Forelimb muscle (tissue), 1 donor: ENCODE results near the gene PRM3. TPM values are rescaled to one million over a fixed set of nuclear protein-coding genes. Genes with fewer than 3 reads are reported as not detected.

ENCODE experiments used
- DNase-seq: peaks from one replicate; pipeline ENCODE4 v3.0.0-alpha.2; 2013; ENCODE audit warnings: low read depth
- polyA plus RNA-seq: library from polyadenylated mRNA; unstranded; fragments of 120-200 nt; gene quantifications from one replicate; pipeline ENCODE4 v1.2.1, GENCODE V29; 2013; ENCODE audit not compliant: insufficient read length

PRM3 gene
- polyA plus RNA-seq, 1 donor: not detected

DNA sequence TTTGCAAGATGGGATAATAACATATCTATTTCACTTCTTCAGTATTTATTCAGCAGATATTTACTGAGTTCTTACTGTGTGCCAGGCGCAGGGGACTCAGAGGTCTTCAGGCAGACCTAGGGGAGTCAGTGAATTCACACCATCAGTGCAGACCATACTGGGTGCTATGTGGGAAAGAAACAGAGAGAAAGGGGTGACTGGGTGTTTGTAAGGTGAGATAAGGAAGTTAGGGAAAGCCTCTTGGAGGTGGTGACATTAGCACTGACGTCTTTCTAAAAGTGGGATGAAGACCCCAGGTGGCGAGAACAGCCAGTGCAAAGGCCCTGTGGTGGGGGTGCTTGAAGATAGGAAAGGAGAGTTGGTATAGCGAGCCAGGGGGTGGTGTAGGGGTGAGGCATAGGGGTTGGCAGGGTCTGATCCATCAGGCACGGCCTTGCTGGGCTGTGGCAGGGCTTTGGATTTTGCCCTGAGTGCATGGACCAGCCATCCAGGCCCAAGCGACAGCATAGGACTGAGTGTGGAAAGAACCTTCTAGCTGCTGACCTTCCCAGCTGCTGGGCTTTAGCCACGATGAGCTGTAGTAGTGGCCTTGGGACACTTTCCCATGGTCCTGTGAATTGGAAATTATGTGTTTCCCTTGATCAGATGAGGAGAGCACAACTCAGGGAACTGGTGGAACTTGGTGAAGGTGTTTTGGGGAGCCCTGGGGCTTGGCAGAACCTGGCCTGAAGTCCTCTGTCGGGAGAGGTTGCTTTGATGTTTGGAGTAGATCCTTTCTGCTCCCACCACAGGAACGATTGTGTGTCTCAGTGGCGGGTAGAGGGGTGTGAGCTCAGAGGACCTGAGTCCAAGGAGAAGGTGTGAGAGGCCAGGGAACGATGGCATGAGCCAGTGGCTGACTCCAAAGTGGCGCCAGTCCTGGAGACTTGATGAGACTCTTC lies 13.5 kb downstream of the PRM3 start:
- no peak for DNase-seq

DNA sequence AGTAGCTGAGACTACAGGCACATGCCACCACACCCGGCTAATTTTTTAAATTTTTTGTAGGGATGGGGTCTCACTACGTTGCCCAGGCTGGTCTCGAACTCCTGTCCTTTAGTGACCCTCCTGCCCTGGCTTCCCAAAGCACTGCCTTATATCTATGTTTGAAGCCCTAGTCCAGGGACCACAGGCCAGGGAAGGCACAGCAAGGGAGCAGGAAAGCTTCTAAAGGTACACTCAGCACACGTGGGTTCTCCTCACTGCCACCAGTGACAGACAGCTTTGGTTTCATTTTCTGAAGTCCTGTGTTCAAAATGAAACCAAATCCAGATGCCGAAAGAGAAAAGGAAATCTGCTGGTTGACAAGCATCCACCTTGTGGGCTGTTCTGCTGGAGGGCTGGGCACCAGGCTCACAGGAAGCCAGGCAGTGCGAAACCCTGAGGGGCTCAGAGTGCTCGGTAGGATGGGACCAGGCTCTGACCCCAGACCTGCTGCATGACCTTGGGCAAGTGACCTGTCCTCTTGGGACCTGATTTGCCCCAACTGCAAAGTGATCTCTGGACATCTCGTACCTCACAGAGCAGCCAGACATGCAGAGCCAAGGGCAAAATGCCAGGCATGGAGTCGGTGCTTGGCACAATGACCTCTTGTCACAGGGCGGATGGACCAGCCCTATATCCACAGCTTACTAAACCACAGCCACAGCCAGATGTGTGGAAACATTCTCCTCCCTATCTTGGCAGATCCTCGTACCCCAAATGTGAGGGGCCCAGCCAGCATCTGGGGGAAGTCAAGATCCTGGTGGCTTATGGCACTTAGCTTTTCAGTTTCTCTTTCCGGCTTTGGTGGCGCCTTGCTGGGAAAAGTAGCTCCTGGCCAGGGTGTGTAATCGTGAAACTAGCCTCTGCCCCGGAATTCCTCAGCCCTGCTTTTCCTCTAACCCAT lies 14.6 kb downstream of the PRM3 start:
- DNase-seq: no peak

DNA sequence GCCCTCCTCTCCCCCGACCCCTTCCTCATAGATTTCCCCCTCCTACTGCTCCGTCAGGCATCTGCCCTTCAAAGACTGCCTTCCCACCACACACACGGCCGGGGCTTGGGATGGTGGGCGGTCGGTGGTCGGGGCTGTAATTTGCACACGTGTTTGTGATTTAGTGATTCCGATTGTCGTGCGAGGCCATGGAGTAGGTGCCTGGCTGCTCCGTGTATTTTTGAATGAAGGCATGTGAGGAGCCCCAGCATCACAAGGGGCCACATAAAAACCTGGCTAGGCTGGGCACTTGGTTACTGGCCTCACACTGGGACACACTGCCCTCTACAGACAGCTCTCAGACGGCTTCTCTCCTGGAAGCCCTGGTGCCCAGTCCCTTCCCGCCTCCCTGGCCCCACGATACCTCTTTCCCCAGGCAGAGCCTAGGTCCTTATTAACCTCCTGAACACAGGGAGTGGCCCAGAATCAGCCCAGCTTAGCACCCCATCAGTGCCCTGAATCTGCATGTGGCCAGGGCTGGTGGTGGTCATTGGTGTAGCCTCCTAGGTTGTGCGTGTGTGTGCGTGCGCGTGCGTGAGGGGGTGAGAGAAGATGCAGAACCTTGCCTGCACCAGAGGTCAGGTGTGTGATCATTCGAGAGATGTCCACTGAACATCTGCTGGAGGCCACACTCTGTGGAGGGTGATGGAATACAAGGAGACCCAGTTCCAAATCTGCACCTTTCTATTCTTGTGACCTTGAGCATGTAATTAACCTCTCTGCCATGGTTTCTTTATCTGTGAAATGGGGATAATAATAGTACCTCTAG lies 16.1 kb downstream of the PRM3 start:
- DNase-seq: peak; percentile 63

DNA sequence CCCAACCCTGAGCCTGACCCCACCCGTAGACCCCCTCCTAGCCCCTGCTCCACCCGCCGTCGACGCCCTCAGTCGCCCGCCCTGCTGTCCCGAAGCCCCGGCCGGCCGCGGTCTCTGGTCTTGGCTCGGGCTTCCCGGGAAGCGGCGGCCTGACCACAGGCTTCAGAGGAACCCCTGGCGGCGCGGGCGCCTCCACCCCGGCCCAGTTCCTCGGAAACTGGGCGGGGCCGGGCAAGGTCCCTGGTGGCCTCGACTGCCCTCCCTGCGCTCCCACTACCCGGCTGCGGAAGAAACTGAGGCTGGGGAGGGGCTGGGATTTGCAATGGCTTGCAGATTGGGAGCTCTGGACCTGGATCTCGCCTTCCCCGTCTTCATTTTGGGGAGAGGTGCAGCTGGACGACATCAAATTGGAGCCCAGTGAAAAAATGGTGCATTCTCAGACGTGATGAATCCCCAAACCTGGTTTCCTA lies 16.7 kb downstream of the PRM3 start:
- no peak for DNase-seq

DNA sequence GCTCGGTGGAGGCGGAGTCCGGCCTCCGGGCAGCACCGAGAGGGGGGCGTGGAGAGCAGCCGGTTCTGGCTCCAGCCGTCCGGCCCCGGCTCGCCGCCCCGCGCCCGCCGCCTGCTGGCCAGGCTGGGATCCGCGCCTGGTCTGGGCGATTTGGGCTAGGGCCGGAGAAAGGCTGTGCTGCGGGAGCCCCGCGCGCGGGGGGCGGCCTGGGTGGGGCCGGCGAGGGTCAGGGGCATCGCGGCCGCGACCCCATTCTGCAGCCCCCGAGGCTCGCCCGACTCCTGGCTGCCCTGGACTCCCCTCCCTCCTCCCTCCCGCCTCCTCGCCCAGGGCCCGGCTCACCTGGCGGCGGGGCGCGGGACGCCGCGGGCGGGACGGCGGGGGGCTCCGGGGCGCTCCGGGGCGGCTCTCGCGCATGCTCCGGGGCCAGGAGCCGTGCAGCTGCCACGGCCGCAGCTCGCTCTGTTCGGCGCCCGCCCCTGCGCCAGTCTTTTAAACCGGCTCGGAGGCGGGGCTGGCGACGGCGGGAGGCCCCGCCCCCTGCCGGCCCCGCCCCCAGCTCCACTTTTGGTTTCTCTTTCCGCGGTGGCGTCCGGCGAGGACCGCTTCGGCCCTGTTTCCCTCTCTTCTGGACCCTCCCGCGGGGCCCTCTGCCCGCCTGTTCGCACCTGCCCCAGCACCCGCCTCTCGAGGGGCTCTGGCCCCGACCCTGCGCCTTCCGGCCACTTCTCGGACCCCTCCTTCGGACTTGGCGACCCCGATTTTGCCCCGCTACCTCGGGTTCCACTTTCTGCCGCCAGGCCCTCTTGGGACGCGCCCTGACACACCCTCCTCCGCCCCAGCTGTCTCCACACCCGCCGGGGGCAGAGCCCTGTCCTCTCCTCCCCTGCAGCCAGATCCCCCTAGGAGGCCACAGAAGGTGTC lies 17.4 kb downstream of the PRM3 start, which contains the start of gene SOCS1:
Gene SOCS1 (minus strand): TSS at position 468 of the 924 bp plus-strand sequence. CDS start 726 bp downstream, outside the sequence.
- peak; percentile 60 for DNase-seq

DNA sequence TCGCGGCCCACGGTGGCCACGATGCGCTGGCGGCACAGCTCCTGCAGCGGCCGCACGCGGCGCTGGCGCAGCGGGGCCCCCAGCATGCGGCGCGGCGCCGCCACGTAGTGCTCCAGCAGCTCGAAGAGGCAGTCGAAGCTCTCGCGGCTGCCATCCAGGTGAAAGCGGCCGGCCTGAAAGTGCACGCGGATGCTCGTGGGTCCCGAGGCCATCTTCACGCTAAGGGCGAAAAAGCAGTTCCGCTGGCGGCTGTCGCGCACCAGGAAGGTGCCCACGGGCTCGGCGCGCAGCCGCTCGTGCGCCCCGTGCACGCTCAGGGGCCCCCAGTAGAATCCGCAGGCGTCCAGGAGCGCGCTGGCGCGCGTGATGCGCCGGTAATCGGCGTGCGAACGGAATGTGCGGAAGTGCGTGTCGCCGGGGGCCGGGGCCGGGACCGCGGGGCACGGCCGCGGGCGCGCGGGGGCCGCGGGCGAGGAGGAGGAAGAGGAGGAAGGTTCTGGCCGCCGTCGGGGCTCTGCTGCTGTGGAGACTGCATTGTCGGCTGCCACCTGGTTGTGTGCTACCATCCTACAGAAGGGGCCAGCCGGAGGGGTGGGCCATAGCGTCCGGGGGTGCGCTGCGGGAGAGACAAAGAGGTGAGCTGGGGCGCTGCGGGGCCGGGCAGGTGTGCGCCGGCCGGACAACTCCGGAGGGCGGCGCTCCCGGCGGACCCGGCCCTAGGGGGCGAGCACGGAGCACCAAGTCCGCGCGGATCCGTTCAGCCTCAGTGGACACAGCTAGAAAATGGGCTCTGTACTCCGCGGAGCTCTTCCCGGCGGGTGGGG lies 18.3 kb downstream of the PRM3 start:
- DNase-seq: no peak

DNA sequence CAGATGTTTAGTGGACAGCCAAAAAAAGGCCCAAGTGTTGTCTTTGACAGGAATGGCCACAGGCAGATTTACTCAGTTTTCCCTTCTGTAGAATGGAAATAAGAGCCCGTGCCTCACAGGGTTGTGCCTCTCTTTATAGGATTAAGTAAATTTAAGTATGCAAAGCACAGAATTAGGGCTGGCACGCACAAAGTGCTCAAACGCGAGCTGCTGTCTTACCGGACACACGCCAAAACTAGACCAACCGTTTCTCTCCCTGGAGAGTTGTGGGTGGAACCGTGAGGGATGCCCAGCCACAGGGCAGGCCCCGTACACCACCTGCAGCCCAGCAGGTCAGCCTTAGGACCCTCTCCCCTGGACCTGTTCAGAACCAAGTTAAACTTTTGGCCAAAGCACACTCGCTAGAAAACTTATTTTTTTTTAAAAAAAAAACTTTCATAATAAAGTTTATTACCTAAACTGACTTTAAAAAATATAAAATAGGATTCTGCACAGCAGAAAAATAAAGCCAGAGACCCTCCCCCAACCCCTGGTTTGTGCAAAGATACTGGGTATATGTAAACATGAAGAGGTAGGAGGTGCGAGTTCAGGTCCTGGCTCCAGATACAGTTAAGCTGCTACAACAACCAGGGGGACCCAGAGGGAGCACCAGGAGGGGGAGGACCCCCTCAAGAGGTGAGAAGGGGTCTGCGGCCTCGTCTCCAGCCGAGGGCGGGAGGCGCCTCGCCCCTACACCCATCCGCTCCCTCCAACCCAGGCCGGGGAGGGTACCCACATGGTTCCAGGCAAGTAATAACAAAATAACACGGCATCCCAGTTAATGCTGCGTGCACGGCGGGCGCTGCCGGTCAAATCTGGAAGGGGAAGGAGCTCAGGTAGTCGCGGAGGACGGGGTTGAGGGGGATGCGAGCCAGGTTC lies 19.2 kb downstream of the PRM3 start:
- DNase-seq: no peak

DNA sequence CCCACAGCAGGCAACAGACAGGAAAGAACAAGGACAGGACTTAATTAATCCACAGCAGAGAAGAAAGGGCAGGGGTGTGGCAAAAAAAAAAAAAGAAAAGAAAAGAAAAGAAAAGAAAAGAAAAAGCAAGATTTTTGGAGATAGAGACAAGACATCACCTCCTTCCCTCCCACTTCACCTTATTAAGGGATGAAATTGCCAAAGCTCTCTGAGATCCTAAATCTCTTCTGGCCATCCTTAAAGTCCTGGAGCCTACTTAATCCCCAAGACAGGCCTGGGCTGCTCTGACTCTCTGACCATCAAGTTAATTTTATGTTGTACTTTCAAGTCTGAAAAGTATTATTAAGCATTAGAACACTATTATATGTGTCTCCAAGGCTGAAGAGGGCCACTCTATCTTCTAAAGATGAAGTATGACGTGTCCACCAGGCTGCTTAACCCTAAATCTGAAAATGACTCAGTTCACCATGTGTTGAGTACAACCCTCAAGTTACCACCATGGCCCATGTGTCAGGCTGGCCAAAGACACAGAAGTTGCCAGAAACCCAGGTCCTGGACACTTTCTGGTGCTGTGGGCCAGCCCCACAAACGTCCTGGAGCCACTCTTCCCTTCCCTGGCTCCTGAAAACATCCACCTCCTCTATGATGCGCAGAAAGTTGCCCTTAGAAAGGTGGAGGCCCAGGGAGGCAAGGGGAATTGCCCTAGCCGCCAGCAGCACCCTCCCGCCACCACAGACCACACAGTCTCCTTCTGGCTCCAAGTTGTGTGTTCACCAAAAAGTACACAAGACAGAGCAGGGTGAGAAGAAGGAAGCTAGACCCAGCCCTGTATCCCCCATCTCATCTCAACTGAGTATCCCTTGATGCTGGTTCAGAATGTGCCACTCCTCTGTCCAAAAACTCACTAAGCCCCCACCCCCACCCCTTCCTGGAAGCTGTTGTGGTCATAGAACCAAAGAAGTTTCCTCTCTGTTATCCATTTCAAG lies 20.1 kb downstream of the PRM3 start:
- DNase-seq: no peak

DNA sequence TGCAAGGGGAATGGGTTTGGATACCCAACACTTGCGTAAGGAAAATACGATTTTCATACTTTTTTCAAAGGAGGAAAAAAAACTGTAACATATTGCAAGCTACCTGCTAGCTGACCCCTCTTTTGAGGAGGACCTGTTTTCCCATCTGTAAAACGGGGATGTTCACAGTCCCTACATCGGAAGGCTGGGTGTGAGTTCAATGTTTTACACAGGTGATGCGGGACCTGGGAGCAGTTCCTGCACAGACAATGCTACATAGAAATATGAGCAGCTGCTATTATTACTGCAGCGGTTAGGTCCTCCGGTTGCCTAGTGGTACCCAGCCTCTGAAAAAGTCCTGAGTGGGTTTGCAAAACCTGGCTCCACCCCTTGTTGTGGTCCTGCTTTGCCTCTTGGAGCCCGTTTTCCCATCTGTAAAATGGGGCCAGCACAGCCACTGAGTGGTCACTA lies 20.9 kb downstream of the PRM3 start:
- no peak for DNase-seq

DNA sequence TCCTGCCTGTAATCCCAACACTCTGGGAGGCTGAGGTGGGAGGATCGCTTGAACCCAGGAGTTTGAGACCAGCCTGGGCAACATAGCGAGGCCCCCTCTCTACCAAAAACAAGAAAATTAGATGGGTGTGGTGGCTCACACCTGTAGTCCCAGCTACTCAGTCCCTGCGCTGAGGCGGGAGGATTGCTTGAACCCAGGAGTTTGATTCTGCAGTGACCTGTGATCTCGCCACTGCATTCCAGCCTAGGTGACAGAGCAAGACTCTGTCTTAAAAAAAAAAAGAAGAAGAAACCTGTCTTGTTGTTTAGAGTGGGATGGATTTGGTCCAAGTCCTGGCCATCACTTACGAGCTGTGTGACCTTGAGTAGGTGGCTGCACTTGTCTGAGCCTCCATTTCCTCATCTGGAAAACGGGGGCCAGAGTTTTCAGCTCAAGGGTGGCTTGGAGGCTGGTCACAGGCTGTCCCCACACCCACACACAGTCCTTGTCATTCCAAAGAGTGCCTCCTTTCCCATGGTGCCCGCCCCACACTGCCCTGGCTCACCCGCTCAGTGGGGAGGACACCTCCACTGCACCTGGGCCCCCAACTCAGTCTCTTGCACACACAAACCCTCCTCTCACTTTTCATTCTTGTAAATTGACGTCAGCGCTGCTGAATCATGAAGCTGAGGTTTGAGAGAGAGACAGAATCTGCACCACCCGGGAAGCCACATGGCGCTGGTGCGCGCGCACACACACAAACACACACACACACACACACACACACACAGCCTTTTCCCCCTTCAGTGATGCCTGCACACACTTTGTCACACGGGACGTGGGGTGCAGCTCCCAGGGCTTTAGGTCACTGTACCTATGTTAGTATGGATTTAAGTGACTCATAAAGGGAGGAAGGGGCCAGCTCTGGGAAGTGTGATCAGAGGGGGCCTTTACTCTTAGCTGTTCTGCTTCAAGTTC lies 21.6 kb downstream of the PRM3 start:
- DNase-seq: no peak

DNA sequence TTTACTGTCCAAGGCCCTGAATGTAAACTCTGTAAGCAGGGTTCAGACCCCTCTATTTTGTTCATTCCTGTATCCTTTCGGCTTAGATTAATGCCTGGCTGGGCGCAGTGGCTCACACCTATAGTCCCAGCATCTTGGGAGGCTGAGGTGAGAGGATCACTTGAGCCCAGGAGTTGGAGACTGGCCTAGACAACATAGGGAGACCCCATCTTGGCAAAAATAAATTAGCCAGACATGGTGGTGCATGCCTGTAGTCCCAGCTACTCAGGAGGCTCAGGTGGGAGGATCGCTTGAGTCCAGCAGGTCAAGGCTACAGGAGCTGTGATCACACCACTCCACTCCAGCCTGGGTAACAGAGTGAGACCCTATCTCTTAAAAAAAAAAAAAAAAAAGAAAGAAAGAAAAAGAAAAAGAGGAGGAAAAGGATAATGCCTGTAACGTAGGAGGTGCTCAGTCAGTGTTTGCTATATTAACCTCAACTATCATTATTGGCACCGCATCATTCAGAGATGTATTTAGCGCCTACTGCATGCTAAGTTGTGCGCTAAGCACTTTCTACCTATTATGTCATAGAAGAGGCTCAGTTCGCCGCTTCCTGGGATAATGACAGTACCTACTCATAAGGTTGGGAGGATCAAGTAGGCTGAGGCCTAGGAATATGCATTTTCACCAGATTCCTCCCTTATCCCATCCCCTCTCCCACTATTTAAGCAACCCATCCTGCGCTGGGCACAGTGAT lies 22.5 kb downstream of the PRM3 start:
- DNase-seq: no peak

DNA sequence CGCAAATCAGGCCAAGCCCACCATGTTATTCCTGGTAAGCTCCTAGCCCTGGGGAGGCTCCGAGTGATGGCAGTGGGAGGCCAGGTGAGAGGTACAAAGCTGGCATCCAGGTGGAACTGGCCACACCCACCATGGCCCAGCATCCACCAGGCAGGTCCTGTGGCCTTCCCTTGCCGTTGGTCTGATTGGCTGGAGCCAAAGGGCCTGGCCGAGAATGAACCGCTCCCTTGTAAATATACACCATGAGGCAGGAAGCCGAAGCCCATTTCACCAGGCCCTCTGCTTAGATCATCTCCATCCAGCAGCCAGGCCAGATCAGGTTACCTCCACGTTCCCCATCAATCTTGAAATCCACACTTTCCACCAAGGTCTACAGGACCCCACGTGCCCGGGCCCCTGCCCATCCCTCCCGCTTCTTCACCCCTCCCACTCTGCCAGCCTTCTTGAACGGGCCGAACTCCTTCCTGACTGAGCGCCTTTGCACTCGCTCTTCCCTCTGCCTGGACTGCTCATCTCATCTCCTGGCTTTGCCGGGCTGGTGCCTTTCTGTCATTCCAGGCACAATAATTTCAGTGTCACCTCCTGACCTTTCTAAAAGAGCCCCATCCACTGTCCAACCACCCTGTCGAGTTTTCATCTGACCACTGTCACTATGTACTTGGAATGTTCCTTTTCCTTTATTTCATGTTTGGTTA lies 23.2 kb downstream of the PRM3 start:
- DNase-seq: no peak

DNA sequence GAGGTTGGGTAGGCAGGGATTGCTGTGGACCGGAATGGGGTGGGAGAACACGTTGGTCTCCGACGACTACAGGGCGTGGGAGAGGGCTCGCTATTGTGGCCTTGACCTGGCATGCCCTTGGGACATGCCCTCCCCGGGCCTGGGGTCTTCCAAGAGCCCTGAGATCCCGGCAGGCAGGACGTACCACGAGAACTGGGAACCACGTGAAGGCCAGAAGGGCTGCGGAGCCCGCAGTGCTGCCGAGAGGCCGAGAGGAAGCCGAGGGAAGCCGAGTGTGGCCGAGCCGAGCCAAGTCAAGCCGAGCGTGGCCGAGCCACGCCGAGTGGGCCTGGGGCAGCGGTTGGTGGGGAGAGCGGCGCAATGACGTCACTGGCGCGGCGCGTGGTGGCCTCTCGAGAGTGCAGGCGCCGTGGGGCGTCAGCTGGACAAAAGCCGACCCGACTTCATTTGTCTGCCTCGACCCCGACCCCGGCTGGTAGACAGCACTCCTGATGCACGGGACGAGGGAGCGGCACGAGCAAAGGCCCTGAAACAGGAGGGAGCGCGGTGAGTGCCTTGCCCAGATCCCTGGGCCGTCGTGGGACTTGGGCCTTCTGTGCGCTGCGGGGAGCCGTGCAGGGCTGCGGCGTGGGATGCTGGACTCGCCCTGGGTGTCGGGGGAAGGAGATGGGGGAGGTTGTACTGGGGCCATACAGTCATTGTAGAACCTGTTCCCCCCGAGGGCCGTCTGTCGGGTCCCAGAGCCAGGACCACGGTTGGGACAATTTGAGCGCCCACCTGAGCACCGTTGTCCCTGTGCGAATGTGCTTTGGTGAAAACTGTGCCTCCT lies 24.0 kb downstream of the PRM3 start:
- DNase-seq: no peak
